Left renal pelvis (tissue), 4 donors: ENCODE results near the gene SLC25A13. TPM values are rescaled to one million over a fixed set of nuclear protein-coding genes. Genes with fewer than 3 reads are reported as not detected.
"Not testable (repeated sequence)": the region's sequence is repeated elsewhere in the genome, so short reads cannot be mapped to it uniquely, and the experiment has no call there.

ENCODE experiments used
- DNase-seq, 4 donors: peaks; one replicate each; pipeline ENCODE4 v3.0.0-alpha.2; 2013; ENCODE audit warnings: low read depth in 4 of 4, low spot score in 3 of 4
- polyA plus RNA-seq, 4 donors: library from polyadenylated mRNA; unstranded; fragments of 120-200 nt; gene quantifications; one replicate each; pipeline ENCODE4 v1.2.1, GENCODE V29; 2013; ENCODE audit not compliant: insufficient read length in 4 of 4

Gene SLC25A13
- polyA plus RNA-seq, 4 donors = 21.5 to 41.6 (median 41.0) TPM

DNA sequence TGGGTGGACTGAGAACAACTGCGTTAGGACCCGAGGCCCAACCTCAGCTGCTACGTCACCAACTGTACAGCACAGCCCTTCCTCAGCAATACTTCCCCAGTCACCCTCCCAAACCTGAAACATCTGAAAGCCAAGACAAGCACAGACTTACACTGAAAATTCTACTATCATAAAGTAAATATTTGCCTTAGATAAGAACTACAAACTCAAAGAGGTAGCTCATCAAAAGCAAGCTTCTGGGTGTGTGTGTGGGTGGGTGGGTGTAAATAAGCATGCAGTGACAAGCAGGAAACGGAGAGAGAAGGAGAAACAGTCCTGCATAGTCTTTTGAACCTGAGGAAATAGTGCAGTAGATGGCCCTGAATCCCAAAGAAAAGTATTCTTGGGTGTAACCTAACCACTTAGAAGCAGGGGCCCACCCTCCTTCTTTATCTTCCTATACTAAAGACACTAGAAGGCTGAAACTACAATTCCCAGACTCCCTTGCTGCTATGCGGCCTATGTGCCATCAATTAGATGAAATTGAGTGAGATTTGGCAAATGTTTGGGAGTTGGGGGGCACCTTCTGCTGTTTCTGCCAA, 18.7 kb downstream of the SLC25A13 start:
- DNase-seq = no peak

- DNase-seq = no peak
Measured at GRCh38 chr7:96300986-96301385, 20.9 kb downstream of the SLC25A13 start.

- DNase-seq = no peak
Measured at GRCh38 chr7:96300502-96300901, 21.4 kb downstream of the SLC25A13 start.

- DNase-seq = no peak
Measured at GRCh38 chr7:96299496-96299895, 22.4 kb downstream of the SLC25A13 start.

- DNase-seq = no peak
Measured at GRCh38 chr7:96297876-96298275, 24.0 kb downstream of the SLC25A13 start.

GRCh38 chr7:96297446-96297845, 24.5 kb downstream of the SLC25A13 start:
- not testable (repeated sequence) for DNase-seq

DNA sequence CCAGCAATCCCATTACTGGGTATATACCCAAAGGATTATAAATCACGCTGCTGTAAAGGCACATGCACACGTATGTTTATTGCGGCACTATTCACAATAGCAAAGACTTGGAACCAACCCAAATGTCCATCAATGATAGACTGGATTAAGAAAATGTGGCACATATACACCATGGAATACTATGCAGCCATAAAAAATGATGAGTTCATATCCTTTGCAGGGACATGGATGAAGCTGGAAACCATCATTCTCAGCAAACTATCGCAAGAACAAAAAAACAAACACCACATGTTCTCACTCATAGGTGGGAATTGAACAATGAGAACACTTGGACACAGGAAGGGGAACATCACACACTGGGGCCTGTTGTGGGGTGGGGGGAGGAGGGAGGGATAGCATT, 28.0 kb downstream of the SLC25A13 start:
- DNase-seq = not testable (repeated sequence)

GRCh38 chr7:96287559-96287958, 34.3 kb downstream of the SLC25A13 start:
- no peak for DNase-seq

GRCh38 chr7:96287132-96287531, 34.8 kb downstream of the SLC25A13 start:
- no peak for DNase-seq

- DNase-seq = no peak
Measured at GRCh38 chr7:96285579-96285978, 36.3 kb downstream of the SLC25A13 start.

DNA sequence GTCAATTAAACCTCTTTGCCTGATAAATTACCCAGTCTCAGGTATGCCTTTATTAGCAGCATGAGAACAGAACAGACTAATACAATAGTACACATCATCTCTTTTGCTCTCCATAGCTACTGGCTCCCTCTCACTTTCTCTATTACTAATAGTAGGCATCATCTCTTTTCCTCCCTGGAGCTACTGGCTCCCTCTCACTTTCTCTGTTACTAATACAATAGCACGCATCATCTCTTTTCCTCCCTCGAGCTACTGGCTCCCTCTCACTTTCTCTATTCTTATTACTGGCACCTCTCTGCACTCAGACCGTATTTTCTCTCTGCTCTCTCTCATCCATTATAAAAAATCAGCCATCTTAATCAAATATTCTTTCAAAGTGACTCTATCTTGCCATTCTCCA, 37.1 kb downstream of the SLC25A13 start:
- DNase-seq = no peak

DNA sequence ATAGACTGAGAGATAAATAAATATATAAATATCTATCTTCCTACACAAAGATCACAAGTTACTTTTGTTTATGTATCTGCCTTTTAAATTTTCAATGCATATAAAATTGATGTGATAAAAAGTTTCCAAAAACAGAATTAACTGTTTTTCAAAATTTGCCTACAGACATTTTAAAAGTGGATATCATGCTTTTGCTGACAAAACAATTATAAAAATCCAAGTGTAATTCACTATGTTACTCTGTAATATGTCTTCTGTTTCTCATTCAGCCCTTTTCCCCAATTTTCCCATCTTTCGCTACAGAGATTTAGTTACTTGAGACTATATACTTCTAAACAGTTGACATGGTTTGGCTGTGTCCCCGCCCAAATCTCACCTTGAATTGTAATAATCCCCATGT, 37.7 kb downstream of the SLC25A13 start:
- DNase-seq = no peak

- no peak for DNase-seq
Measured at GRCh38 chr7:96282835-96283234, 39.1 kb downstream of the SLC25A13 start.

DNA sequence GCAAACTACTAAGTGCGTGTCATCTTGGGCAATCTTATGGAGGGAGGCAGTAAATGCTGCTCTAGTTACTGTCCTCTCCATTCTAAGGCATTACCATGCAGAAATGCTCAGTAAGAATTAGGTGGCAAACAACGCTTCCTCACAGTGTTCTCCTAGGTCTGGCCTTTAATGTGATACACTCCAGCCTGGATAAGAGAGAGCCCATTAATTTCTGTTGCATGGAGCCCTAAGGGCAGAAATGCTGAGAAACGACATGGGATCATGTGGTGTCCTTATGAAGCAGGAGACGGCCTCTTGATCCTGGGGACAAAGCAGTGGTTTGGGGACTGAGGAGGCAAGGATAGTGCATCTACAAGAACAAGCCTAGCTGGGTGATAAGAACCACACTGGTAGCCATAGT, 44.0 kb downstream of the SLC25A13 start:
- no peak for DNase-seq

DNA sequence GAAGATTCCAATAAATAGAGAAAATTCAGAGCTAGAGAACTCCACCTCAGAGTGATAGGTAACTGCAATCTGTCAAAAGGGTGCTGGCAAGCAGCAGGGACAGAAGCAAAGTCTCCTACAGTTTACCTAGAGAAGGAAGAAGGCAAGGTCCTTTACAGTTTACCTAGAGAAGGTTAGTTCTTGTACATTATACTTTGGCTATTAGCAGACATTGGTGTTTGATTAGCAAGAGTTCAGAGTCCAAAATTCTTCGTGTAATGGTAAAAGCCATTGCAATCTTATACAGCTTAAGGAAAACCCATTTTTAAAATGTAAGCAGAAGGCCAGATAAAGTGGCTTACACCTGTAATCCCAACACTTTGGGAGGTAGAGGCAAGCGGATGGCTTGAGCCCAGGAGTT, 45.9 kb downstream of the SLC25A13 start:
- no peak for DNase-seq

- DNase-seq = no peak
Measured at GRCh38 chr7:96273716-96274115, 48.2 kb downstream of the SLC25A13 start.

DNA sequence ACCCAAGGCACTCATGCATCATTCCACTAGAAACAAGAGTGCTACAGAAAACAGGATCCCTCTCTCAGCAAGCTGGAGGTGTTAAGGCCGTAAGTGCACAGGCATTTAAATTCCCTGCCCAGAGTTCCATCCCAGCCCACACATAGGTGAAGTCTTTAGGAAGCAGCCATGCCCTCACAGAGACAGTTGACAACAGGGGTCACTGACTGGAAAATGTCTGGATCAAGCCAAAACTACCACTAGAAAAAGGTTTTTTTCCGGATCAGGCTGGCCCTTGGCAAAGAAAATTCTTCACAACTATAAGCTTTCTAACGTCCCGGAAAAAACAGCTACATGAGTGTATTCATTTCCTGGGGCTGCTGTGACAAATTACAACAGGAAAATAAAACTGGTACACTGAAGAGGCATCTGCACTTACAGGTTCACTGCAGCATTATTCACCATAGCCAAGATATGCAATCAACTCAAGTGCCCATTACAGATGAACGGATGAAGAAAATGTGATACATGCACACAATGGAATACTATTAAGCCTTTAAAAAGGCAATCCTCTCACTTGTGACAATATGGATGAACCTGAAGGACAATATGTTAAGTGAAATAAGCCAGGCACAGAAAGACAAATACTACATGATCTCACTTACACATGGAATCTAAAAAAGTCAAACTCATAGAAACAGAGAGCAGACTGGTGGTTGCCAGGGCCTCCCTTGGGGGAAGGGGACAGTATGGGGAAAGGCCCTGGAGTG, 52.5 kb downstream of the SLC25A13 start:
- no peak for DNase-seq

GRCh38 chr7:96266580-96266979, 55.3 kb downstream of the SLC25A13 start:
- no peak for DNase-seq

DNA sequence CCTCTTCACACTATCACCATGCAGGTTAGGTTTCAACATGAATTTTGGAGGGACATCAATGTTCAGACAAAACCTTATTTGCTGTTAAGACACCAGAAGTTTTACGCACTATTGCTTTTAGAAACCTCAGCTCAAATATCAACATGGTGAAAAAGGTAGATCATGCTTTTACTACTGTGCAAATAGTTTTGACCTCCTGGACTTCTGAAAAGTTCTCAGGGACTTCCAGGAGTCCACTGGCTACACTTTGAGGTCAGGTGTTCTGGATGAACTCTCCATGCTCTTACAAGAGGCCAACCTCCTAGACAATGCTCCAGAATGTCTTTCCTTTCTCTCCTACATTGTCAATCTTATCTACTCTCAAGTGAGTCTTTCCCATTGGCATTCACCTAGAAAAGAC, 55.9 kb downstream of the SLC25A13 start:
- DNase-seq = no peak

DNA sequence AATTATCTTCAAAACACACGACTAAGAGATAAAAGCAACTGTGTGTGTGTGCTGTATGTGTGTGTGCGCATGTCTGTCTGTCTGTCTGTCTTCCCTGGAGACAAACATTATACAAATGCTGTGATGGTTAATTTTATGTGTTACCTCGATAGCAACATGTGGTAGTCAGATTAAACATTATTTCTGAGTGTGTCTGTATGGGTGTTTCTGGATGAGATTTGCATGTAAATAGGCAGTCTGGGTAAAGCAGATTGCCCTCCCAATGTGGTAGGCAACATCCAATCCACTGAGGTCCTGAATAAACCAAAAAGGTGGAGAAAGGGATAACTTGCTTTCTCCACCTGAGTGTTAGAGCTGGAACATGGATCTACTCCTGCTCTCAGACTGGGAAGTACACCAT, 67.9 kb downstream of the SLC25A13 start:
- DNase-seq = no peak

- DNase-seq = no peak
Measured at GRCh38 chr7:96253441-96253840, 68.5 kb downstream of the SLC25A13 start.

DNA sequence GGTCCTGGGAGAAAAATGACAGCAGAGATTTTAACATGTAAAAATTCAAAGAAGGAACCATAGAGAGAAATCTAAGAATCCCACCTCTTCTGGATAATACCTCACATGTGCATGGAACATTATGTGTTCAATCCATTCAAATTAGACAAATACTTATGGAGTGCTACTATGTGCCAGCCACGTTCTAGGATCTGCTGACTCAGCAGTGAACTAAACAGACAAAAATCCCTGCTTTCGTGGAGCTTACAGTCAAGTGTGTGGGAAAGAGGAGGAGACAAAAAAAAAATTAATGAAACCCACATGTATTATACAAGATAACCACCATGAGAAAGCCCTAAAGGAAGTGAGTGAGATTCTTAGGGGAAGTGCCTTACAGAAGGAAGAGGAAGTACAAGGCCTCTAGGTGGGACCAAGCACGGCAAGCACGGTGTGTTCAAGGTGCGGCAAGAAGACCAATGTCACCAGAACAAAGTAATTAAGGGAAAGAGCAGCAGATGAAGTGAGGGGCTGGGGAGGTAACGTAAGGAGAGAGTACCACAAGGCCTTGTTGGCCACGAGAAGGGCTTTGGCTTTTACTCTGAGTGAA, 71.0 kb downstream of the SLC25A13 start:
- no peak for DNase-seq
